IMR-90 (cell line): ENCODE measurements around the gene SV2C. TPM values are rescaled to one million over a fixed set of nuclear protein-coding genes. Genes with fewer than 3 reads are reported as not detected.

Source experiments
- ATAC-seq: fragments of 200-7000 bp; cut with Tn5 transposase; 2 replicates; pipeline ENCODE4 v1.9.1; 2020; ENCODE audit warnings: low read depth, mild to moderate bottlenecking, moderate library complexity
- BruUV-seq: library from RNA; stranded (reverse); fragments of 400-500 nt; replicated peaks from 2 replicates; lab custom pipeline; 2021; lab: Mats Ljungman, UMichigan
- CTCF ChIA-PET: fragments of 300-600 bp; formaldehyde crosslinking; extraction: SDS; loops from one replicate; lab custom pipeline; 2021; ENCODE audit warnings: antibody characterized with exemption; lab: Yijun Ruan, JAX
- POLR2A ChIA-PET: fragments of 300-600 bp; sonication (Branson Sonifier 250); formaldehyde crosslinking; loops from one replicate; lab custom pipeline; 2022; ENCODE audit warnings: antibody characterized with exemption; ENCODE audit not compliant: unreplicated experiment; lab: Charles Lee
- DNase-seq: peaks from one replicate; pipeline ENCODE4 v3.0.0; 2013
- H2AFZ ChIP-seq: replicated peaks from 2 replicates; pipeline ENCODE3; 2013; ENCODE audit warnings: low read length, mild to moderate bottlenecking; ENCODE audit not compliant: poor library complexity
- H2AK5ac ChIP-seq: 2 replicates; pipeline ENCODE4 v1.6.1; 2013; ENCODE audit warnings: low read depth, low read length, inconsistent platforms
- H2AK9ac ChIP-seq: replicated peaks from 2 replicates; pipeline ENCODE3; 2013; ENCODE audit warnings: mild to moderate bottlenecking, low read depth, low read length, moderate library complexity; ENCODE audit not compliant: poor library complexity
- H2BK120ac ChIP-seq: 2 replicates; pipeline ENCODE4 v1.6.1; 2013; ENCODE audit warnings: low read depth, low read length, inconsistent platforms
- H2BK15ac ChIP-seq: 3 replicates; pipeline ENCODE4 v1.6.1; 2013; ENCODE audit warnings: low read depth, low read length, inconsistent platforms
- H2BK20ac ChIP-seq: 2 replicates; pipeline ENCODE4 v1.6.1; 2013; ENCODE audit warnings: low read depth, mild to moderate bottlenecking, inconsistent platforms, low read length, moderate library complexity
- H2BK5ac ChIP-seq: 2 replicates; pipeline ENCODE4 v1.6.1; 2013; ENCODE audit warnings: mild to moderate bottlenecking, low read depth, low read length, inconsistent platforms; ENCODE audit not compliant: poor library complexity, severe bottlenecking
- H3K14ac ChIP-seq: replicated peaks from 2 replicates; pipeline ENCODE4 v1.6.1; 2013; ENCODE audit warnings: low read depth, low read length, inconsistent platforms
- H3K18ac ChIP-seq: 2 replicates; pipeline ENCODE4 v1.6.1; 2013; ENCODE audit warnings: low read depth, low read length, control low read depth
- H3K23ac ChIP-seq: 2 replicates; pipeline ENCODE4 v1.6.1; 2013; ENCODE audit warnings: low read depth, low read length, inconsistent platforms
- H3K27ac ChIP-seq: 2 replicates; pipeline ENCODE4 v1.5.1; 2013; ENCODE audit warnings: mild to moderate bottlenecking, control low read depth, low read length; ENCODE audit not compliant: insufficient read depth
- H3K27me3 ChIP-seq: 2 replicates; pipeline ENCODE4 v1.6.1; 2013; ENCODE audit warnings: low read length; ENCODE audit not compliant: control insufficient read depth, insufficient read depth
- H3K36me3 ChIP-seq: 2 replicates; pipeline ENCODE4 v1.6.1; 2013; ENCODE audit warnings: low read length, mixed read lengths; ENCODE audit not compliant: control insufficient read depth, insufficient read depth
- H3K4ac ChIP-seq: 2 replicates; pipeline ENCODE4 v1.6.1; 2013; ENCODE audit warnings: low read depth, low read length, inconsistent platforms
- H3K4me1 ChIP-seq: 2 replicates; pipeline ENCODE4 v1.6.1; 2013; ENCODE audit warnings: low read length, mixed read lengths; ENCODE audit not compliant: control insufficient read depth, insufficient read depth
- H3K4me2 ChIP-seq: 2 replicates; pipeline ENCODE4 v1.6.1; 2013; ENCODE audit warnings: low read depth, mild to moderate bottlenecking, control low read depth, low read length, moderate library complexity
- H3K4me3 ChIP-seq: 2 replicates; pipeline ENCODE4 v1.5.1; 2013; ENCODE audit warnings: low read depth, mild to moderate bottlenecking, control low read depth, low read length, moderate library complexity; ENCODE audit not compliant: insufficient read depth
- H3K56ac ChIP-seq: 2 replicates; pipeline ENCODE4 v1.6.1; 2013; ENCODE audit warnings: low read length, inconsistent platforms; ENCODE audit not compliant: insufficient read depth; ENCODE audit errors: extremely low read depth
- H3K79me1 ChIP-seq, 2 experiments: 2 replicates each; pipeline ENCODE4 v1.6.1; 2013; ENCODE audit warnings: low read length in 2 of 2, inconsistent platforms in 1 of 2, low read depth in 1 of 2
- H3K9ac ChIP-seq: 2 replicates; pipeline ENCODE4 v1.6.1; 2013; ENCODE audit warnings: low read depth, low read length, control low read depth
- H3K9me1 ChIP-seq: 2 replicates; pipeline ENCODE4 v1.6.1; 2013; ENCODE audit warnings: low read length, inconsistent platforms; ENCODE audit not compliant: insufficient read depth
- H3K9me3 ChIP-seq: 2 replicates; pipeline ENCODE4 v1.6.1; 2013; ENCODE audit warnings: low read length; ENCODE audit not compliant: control insufficient read depth, insufficient read depth
- H4K20me1 ChIP-seq: 2 replicates; pipeline ENCODE4 v1.6.1; 2013; ENCODE audit warnings: low read length, inconsistent platforms; ENCODE audit not compliant: insufficient read depth
- H4K5ac ChIP-seq: 2 replicates; pipeline ENCODE4 v1.6.1; 2013; ENCODE audit warnings: mild to moderate bottlenecking, low read depth, low read length, control low read depth
- H4K8ac ChIP-seq, 2 experiments: 2 replicates each; pipeline ENCODE4 v1.6.1; 2013; ENCODE audit warnings: low read depth in 2 of 2, low read length in 2 of 2, control low read depth in 1 of 2, inconsistent platforms in 1 of 2
- H4K91ac ChIP-seq: 2 replicates; pipeline ENCODE4 v1.6.1; 2013; ENCODE audit warnings: low read depth, low read length, inconsistent platforms; ENCODE audit not compliant: insufficient read depth
- CEBPB ChIP-seq: IDR thresholded peaks from 2 replicates; pipeline ENCODE4 v1.6.1; 2012; ENCODE audit warnings: low read depth, low read length, improper control_type of control experiment
- FOS ChIP-seq: fragments of 150-350 bp; IDR thresholded peaks from 2 replicates; pipeline ENCODE4 v1.6.1; 2016; ENCODE audit warnings: low read depth, low read length
- MXI1 ChIP-seq: IDR thresholded peaks from 2 replicates; pipeline ENCODE4 v1.6.1; 2012; ENCODE audit warnings: low read depth, mild to moderate bottlenecking, low read length, moderate library complexity, borderline replicate concordance
- SMC3 ChIP-seq: fragments of 150-350 bp; IDR thresholded peaks from 2 replicates; pipeline ENCODE4 v1.6.1; 2016; ENCODE audit warnings: low read depth, mild to moderate bottlenecking, antibody characterized with exemption, low read length, moderate library complexity
- WGBS, 2 experiments: methylation state at CpG; one replicate each; pipeline versions ENCODE4 v1.1.5 to v1.1.7; 2013; ENCODE audit warnings: missing lambda C conversion rate in 2 of 2; ENCODE audit not compliant: insufficient read length in 1 of 2; ENCODE audit errors: extremely low coverage in 2 of 2; 5-methylcytosine and 5-hydroxymethylcytosine counted together
- dilution Hi-C: fragments of 300-500 bp; cut with HindIII; formaldehyde crosslinking; loops from one replicate; pipeline ENCODE4 v1.14.3; 2018; ENCODE audit warnings: low sequenced_read_pairs; ENCODE audit not compliant: unreplicated experiment
- in situ Hi-C: fragments of 300-500 bp; cut with MboI; formaldehyde crosslinking; loops from 3 replicates; pipeline ENCODE4 v1.14.3; 2019; ENCODE audit warnings: low sequenced_read_pairs, inconsistent platforms, mixed read lengths
- intact Hi-C: fragments of 100-400 bp; cut with micrococcal nuclease; formaldehyde crosslinking; loops from 2 replicates; pipeline ENCODE4 v1.10.0; 2022
- polyA plus RNA-seq, 3 experiments: library from polyadenylated mRNA; depleted of rRNA; stranded (reverse); fragments of >200 nt; gene quantifications; 2 replicates each; pipeline ENCODE4 v1.2.3, GENCODE V29; 2012; ENCODE audit warnings: low replicate concordance in 1 of 3
- total RNA-seq: library from RNA; depleted of rRNA; stranded (reverse); fragments of >200 nt; gene quantifications from 2 replicates; pipeline ENCODE4 v1.2.3, GENCODE V29; 2012

Gene SV2C
- total and polyA plus RNA-seq, 2 of the 4 experiments (the other 2 are of a cell fraction): not detected

GRCh38 chr5:76257897-76258296 is 174.7 kb downstream of the SV2C start:
- no peaks in the 10 kb centered on the region for H4K20me1 ChIP-seq
- peaks cover 2% of the 10 kb centered on the region; the same call in 1 of the 2 replicates for H3K27me3 ChIP-seq
- DNase-seq: no peak
- H3K9me3 ChIP-seq: no peaks in the 10 kb centered on the region
- H3K36me3 ChIP-seq: no peaks in the 10 kb centered on the region
- H3K4me2 ChIP-seq: no peak overlapping the region
- H4K8ac ChIP-seq: no peak overlapping the region
- H3K4me3 ChIP-seq: no peak overlapping the region
- WGBS, 2 experiments: 29% methylated on average over 1 of the region's 3 CpGs; no CpG with 5 or more reads in 1 of the 2 experiments
- H3K27ac ChIP-seq: no peak overlapping the region
- POLR2A ChIA-PET: no interaction called here
- dilution Hi-C loops: no loop called here
- no peak overlapping the region for H3K23ac ChIP-seq
- H3K9me1 ChIP-seq: no peaks in the 10 kb centered on the region
- intact Hi-C loops: loop anchor here (5.0 kb wide), 3 partner anchors 1021 to 1331 kb away; partner anchors contain the start of gene ANKRD31
- in situ Hi-C loops: no loop called here
- H4K91ac ChIP-seq: no peak overlapping the region
- TF ChIP-seq CEBPB (no peak), FOS (no peak), MXI1 (no peak), SMC3 (no peak)
- H2AK9ac ChIP-seq: no peak overlapping the region
- no peak overlapping the region for H2BK20ac ChIP-seq
- H3K18ac ChIP-seq: no peak overlapping the region
- no peak overlapping the region for H2BK15ac ChIP-seq
- no peak overlapping the region for H3K9ac ChIP-seq
- no peak overlapping the region for H4K5ac ChIP-seq
- no TSS peak for BruUV-seq
- H3K4me1 ChIP-seq: no peaks in the 10 kb centered on the region
- H2AFZ ChIP-seq: no peak overlapping the region
- no peak overlapping the region for H2BK120ac ChIP-seq
- H3K14ac ChIP-seq: no peak overlapping the region
- no peak for ATAC-seq
- peak overlapping the region; percentile 85 for H2BK5ac ChIP-seq
- H3K56ac ChIP-seq: no peak overlapping the region
- H3K79me1 ChIP-seq: no peaks in the 10 kb centered on the region
- CTCF ChIA-PET: no interaction called here
- no peak overlapping the region for H2AK5ac ChIP-seq
- no peak overlapping the region for H3K4ac ChIP-seq
